NCI-H748 treated with DMSO at 0.1 percent for 48 hours (cell line): Measurements from ENCODE around the gene CUL3.

Experiments
- DNase-seq: peaks from one replicate; lab custom pipeline; 2025; lab: John Stamatoyannopoulos, UW

CUL3 gene

DNA sequence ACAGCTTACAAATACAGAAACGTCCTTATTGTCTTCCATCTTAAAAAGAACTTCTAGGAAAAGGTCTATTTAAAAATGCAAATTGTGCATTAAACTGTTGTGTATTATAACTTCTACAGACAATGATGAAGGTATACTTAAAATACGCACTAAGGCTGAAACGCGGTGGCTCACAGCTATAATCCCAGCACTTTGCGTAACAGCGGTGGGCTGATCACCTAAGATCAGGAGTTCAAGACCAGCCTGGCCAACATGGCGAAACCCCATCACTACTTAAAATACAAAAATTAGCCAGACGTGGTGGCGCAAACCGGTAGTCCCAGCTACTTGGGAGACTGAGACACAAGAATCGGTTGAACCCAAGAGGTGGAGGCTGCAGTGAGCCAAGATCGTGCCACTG is 4.9 kb downstream of the CUL3 start:
- DNase-seq: no peak

DNA sequence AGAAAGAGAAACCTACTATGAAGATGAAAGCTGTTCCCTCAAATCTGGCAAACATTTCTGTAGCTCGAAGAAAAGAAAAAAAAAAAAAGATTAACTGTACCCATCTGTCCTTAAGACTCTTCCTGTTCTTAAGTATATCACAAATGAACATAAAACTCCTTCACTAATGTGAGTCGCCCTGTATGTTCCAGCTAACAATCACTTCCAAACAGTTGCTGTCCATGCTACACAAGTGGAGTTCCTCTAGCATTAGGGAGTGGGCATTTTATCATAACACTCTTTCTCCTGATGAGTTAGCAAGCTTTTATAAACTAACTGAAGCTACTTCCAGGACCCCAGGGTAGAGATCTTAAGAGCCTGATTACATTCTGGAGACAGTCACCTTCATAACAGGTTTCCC is 5.8 kb downstream of the CUL3 start:
- DNase-seq: no peak

DNA sequence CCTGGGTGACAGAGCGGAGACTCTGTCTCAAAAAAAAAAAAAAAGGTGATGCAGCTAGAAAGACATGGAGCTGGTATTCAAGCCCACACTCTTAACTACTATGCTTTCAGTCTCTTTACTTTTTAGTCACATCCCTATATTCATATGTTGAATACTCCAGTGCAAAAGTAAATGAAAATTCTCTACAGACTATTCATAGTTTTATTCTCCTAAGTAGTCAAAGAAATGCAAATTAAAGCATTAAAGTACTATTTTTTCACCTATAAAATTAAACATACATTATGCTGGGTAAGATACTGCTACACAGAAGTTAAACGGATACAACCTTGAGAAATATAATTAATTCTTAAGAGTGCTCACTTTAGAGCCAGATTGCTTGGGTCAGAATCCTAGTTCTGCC is 7.6 kb downstream of the CUL3 start:
- DNase-seq: no peak

DNA sequence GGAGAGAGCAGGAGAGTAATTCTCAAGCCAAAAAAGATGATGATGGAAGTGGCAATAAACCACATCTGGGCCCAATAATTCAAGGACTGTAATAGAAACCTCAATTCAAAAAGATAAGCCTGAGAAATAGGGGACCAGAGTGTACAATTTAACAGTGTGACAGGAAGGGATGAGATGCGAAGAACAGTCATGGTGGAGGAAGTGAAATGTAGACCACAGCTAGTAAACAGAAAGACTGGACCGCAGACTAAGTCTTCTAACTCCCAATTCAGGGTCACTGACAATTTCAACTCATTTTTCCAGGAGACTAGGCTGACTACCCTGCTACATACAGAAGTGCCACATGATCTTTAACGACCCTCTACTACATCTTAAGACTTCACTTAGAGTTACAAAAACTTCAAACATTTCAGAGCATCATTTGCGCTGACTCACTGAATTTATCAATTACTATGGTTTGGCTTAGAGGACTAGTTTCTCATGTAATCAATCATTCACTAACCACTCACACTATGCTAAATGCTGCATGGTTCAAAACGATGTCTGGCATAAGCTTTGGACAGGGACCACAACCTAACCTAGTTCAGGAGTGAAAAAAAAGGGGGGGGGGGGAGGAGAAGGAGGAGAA is 9.0 kb downstream of the CUL3 start:
- no peak for DNase-seq

DNA sequence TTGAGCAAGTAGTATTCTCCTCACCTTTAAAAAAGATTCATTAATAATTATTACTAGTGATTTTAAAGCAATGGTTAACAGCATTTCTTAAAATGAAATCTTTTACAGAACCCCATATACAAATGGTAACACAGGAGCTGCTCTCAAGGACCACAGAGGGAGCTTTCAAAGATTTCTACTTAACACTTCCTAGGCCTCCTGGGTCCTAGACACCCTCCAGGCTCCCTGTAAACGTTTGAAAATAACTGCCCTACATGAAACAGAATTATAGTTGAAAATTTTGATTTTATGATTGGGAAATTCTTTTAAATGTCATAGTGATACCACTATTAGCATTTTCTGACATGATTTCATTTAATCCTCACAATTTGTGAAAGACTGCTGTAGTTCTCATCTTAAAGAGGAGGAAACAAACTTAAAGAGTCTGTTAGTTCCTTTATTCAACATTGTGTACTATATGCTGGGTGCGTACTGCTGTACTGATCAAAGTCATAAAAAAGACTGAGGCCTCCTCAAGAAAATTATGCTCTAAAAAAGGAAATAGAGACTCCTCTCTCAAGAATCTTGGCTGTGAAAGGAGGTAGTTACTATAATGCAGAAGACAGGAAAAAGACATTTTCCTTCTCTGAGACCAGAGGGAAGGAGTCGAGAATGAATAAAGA is 10.6 kb downstream of the CUL3 start:
- DNase-seq: no peak

DNA sequence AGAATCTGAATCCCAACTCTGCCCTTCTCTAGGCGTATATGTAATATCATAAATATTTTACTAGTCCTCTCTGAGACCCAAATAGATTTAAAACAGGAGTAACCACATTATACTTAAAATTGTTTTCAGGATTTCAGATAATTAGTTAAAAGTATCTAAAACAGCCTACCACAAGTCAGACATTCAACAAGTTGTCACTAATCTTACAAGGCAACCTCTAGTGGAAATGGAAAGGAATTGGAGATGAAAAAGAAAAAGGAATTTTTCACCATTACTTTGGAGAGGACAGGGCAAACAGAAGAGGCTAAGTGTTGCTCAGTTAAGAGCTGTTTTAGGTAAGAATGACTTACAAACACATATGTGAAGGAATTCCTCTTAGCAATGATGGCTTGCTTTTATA is 11.4 kb downstream of the CUL3 start:
- no peak for DNase-seq

DNA sequence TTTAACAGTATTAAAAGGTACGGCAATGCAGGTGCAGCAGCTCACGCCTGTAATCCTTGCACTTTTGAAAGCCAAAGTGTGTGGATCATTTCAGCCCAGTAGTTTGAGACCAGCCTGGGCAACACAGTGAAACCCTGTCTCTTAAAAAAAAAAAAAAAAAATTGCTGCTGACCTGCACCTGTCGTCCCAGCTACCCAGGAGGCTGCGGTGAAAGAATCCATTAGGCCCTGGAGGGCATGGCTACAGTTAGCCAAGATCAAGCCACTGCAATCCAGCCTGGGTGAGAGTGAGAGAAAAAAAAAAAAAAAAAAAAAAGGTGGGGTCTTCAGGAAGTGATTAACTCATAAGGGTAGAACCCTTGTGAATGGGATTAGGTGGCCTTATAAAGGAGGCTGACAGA is 12.8 kb downstream of the CUL3 start:
- DNase-seq: no peak

DNA sequence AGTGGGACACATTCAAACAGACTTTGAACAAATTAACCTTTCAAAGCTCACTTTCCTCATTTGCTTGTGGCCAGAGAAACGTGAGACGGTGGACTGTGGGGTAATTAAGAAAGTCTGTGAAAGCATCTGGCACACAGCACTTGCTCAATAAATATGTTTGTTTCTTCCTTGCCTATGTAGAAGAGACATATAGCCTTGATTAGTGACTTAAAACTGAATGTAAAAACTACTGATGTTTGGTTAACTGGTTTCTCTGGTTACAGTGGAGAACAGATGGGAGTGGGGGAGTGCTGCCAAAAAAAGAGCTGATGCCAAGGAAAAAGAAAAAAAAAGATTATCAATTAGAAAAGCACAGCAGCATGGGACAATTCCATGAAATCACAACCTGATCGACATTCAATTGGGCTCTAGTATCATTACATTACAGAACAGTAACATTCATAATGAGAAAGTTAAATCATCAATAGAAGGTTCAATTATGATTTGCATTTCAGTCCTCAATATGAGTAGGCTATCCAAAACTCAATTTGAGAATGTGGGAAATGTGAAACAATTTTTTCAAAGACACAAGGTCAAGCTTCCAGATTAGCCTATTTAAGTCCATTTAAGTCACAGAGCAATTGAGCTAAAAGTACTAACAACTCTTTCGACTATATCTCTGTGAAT is 14.7 kb downstream of the CUL3 start:
- no peak for DNase-seq

DNA sequence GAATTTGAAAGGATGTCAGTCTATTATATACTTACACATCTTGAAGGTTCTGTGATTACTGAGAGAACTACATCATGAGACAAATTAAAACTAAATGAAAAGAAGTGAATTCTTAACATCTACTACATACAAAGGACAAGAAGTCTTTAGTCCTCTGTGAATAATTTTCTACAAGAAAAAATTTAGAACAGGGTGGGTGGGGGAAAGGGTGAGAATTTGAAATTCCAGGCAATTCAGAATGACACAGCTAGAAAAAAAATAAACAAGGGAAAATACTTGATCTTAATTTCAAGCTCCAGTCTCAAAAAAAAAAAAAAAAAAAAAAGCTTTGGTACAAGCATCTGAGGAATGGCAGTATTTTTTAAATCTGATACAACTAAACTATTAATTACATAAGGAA is 15.5 kb downstream of the CUL3 start:
- no peak for DNase-seq

DNA sequence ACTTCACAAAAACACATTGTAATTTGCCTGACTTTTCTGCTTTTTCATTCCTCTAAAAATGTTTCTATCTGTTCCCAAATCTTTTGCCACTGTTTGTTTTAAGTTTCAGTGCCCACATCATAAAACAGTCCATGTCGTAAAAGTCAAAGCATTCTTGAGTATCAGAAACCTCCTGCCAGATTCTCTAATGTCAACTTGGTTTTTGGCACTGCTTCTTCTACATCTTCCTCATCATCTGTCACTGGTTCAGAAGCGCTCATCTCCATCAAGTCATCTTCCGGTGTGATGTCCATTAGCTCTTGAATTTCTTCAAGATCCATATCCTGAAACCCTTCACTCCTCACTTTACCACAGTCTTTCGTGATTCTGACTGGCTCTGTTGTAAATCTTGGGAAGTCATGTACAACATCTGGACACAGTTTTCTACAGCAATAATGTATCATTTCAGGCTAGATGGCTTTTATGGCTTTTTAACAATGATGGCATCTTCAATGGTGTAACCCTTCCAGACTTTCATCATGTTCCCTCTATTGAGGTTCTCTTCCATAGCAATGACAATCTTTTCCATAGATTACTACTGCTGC is 19.6 kb downstream of the CUL3 start:
- DNase-seq: no peak

DNA sequence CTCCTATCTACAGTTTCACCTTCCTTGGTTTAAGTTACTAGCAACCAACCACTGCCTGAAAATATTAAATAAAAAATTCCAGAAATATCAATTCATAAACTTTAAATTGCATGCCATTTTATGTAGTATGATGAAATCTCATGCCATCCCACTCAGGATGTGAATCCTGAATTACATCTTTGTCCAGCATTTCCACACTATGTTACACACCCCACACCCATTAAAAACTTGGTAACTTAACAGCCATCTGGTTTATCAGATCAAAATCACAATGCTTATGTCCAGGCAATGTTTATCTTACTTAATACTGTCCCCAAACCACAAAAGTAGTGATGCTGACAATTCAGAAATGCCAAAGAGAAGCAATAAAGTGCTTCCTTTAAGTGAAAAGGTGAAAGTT is 21.6 kb downstream of the CUL3 start:
- DNase-seq: no peak

DNA sequence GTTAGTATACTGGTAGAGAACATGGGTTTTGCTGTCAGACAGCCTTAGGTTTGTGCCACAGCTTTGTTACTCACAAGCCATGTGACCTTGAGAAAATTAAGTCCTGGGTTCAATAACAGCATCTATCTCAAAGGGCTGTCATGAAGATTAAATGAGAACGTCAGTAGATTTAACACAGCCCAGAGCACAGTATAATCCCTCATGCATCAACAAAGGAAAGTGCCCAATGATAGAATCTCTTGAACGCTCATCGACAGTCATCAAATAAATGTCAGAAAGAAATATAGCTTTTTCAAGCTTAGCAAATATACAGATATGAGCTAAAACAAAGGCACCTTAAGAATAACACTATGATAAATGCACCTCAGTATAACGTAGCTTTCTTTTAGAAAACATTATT is 22.3 kb downstream of the CUL3 start:
- no peak for DNase-seq

DNA sequence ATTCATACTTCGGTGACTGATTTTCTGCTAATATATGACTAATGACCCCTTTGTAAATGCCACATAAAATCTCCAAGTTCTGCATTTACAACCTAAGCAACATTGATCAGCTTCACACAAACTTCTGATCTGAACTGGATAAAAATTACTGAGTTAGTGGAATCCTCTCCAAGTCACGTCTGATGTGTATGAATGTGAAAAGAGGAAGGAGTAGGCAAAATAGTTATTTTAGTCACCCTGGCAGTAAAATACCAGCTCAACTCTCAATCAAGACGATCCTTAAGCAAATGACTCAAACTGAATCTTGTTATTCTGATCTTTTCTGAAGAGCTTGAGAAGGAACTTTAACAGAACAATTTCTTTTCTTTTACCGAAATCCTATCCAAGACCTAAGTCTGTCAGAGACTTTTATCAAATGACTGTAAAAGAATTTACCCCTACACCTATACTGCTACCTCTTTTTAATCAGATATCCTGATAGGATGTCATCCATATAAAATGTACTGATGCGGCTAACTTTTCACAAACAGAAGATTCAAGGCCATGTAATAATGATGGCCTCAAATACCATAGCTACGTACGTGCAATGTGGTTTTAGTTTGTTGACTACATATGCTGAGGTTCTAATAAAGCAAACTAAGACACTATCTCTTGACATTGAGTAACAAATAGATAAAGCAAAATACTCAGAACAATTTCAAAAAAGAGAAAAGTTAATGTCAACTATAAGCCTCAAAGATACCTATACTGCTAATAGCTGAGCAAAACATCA is 23.7 kb downstream of the CUL3 start:
- DNase-seq: no peak

DNA sequence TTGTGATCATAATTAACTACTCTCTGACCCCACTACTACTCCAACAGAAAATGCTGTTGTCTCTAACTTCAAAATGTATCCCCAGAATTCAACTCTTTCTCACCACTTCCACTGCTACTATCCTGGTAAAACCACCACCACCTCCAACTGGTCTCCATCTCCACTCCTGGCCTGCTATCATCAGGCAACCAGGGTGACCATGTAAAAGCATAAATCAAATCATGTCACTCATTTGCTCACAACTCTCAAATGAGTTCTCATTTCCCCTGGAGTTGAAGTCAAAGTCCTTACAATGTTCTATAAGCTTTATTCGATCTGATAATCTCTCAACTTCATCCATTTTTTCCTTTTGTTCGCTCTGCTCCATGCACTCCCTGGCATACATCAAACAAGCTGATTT is 24.6 kb downstream of the CUL3 start:
- no peak for DNase-seq

DNA sequence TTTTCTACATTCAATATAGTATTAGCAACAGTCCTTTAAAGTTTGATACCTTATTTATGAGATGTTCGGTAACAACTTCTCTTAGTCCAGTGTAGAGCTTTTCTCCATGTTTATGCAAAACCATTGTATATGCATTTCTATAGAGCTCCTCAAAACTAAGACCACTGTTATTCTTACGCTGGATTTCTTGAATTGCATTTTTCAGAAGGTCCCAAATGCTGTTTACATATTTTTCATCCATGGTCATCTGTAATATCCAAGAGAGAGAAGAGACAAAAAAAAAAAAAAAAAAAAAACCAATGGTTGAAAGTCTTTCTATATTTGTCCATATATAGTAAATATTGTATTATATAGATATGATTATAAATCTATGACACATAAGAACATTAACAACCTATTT is 27.6 kb downstream of the CUL3 start:
- DNase-seq: no peak

DNA sequence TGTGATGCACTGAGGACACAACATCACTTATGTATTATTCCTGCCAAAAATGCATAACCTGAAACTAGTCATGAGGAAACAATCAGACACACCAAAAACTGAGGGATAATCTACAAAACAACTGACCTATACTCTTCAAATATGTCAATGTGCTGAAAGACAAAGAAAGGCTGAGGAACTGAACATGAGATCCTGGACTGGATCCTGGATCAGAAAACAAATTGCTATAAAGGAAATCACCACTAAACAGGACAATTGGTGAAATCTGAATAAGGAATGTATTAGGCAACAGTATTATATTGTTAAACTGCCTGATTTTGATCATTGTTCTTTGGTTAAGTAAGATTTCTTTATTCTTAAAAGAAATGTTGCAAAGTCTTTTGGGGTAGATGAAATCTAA is 28.8 kb downstream of the CUL3 start:
- DNase-seq: no peak

DNA sequence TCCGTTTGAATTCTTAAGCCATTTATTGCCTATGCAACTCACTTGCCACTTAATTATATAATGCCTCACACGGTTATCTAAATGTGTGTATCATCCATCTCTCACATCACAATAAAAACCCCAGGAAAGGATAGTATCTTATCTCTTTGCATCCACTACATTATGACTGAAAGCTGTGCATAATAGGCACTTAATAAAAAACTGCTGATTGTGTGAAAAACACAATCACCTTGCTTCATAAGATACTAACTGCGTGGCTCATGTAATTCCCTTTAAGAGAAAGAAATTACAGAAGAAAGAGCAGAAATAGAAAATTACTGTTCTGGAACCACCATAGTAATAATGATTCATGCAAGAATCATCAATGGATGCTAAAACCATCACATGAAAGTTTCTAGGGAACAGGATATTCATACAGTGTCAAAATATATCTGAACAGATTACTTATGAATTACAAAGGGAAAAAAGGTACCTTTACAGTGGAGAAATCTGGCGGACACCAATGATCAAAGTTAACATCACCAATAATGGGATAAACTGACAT is 29.3 kb downstream of the CUL3 start:
- no peak for DNase-seq

DNA sequence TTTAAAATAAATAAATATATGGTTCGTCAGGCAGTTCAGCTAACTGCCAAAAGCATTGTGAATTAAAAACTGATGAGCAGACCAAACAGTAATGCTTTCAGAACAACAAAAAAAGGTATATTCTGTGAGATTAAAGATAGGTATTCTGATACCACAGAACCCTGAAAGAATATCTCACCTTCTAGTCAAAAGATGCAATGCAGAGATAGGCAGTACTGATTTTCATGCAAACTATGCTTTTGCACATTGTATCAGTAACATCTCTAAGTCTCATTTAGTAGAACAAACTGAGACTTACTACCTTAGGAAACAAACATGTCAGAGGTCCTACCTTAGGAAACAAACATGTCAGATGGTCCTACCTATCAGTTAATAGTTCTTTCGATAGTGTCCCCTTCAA is 32.4 kb downstream of the CUL3 start:
- no peak for DNase-seq

DNA sequence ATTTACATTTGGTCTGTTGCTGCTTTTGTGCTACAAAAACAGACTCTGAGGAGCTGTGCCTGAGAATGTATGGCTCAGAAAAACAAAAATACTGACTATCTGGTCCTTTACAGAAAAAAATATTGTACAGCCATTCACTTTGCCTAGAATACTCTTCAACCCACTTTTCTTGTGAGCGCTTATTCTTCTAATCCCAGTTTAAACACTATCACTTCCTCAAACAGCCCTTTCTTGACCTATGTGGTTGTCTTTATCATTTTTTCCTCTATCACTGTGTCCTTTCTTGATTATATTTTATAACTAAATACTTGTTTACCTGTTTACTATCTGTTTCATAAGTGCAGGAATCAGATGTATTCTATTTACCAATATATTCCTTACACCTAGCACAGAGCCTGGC is 33.5 kb downstream of the CUL3 start:
- no peak for DNase-seq

DNA sequence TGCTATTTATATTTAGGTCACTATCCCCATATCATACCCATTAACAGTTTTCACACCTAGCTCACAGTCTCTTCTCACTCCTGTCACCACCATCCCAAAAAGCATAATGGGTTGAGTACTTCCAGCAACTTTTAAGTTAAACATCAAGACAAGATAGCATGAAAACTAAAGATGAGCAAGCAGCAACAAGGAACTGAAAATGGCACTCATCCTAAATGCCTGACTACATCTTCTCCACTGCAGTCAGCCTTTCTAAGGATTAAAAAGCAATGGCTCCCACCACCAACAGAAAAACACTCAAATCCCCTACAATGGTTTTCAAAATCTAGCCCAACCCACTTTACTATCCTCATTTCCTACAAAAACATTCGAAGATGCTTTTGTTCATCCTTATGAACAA is 38.2 kb downstream of the CUL3 start:
- DNase-seq: no peak

DNA sequence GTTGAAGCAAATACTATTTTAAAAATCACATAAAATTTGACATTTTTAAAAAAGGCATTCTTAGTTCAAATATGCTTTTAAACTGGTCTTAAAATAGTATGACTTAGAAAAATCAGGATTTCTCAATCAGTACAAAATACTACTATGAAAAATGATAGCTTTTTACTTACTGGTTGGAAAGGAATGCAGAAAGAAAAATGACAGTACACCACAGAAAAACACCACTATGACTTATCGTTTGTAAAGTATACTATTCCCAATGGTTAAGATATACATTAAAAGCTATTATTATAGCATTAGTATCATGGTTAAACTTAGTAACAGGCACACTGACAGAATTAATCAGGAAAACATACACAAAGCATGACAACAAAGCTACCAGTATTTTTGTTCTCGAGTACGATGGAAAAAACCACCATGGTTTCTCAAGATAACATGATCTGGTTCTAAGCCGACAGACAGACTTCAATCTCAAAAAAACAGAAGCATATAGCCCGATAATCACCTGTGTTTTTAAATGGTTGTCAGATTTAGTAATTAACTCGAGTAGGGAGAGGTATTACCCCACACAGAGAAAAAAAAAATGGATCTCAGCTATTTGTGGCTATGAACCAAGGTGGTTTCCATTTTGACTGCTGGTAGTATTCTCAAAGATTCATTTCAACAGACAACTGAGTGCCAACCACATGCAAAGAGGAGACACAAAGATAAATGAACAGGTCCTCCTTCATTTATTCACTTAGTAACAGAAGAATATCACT is 39.1 kb downstream of the CUL3 start:
- no peak for DNase-seq

DNA sequence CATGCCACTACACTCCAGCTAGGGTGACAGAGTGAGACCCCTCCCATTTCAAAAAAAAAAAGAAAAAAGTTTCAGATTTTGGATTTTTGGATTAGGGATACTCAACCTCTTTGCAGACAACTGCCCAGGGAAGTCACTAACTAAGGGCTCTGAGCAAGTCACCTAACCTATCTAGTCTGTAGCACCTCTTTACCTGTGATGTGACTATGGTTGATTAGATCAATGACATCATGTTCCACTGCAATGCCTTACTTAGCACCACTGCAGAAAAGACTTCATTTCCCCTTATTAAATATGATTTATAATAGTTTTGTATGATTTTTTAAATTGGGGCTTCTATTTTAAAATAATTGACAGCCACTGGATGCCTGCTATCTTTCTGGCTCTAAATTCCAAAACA is 41.2 kb downstream of the CUL3 start:
- DNase-seq: no peak
